ACC112 (cell line): ENCODE measurements around the gene HPCAL4.

Experiments
- H2AFZ ChIP-seq: fragments of 200-600 bp; sonication (generic); one replicate; pipeline ENCODE4 v1.6.0; 2017; ENCODE audit warnings: antibody characterized with exemption, low read length; ENCODE audit not compliant: unreplicated experiment
- H3K27ac ChIP-seq: fragments of 200-600 bp; sonication (generic); 2 replicates; pipeline ENCODE4 v1.5.1; 2014; ENCODE audit warnings: low read depth, mild to moderate bottlenecking, antibody characterized with exemption, low read length, moderate library complexity
- H3K27me3 ChIP-seq: fragments of 200-600 bp; sonication (generic); 2 replicates; pipeline ENCODE4 v1.6.1; 2014; ENCODE audit warnings: mild to moderate bottlenecking, antibody characterized with exemption, low read length, moderate library complexity, mixed read lengths; ENCODE audit not compliant: insufficient read depth
- H3K36me3 ChIP-seq: fragments of 200-600 bp; sonication (generic); 2 replicates; pipeline ENCODE4 v1.6.1; 2016; ENCODE audit warnings: mild to moderate bottlenecking, antibody characterized with exemption, low read length, moderate library complexity, mixed read lengths; ENCODE audit not compliant: insufficient read depth
- H3K4me1 ChIP-seq: fragments of 200-600 bp; sonication (generic); one replicate; pipeline ENCODE4 v1.6.1; 2016; ENCODE audit warnings: low read length, mixed read lengths; ENCODE audit not compliant: insufficient read depth, unreplicated experiment, control insufficient read depth
- H3K4me3 ChIP-seq: fragments of 200-600 bp; sonication (generic); 2 replicates; pipeline ENCODE4 v1.5.1; 2014; ENCODE audit warnings: mild to moderate bottlenecking, low read depth, low read length
- H3K79me2 ChIP-seq: fragments of 200-600 bp; sonication (generic); one replicate; pipeline ENCODE4 v1.6.0; 2016; ENCODE audit warnings: low read length; ENCODE audit not compliant: control insufficient read depth, unreplicated experiment, insufficient read depth

The HPCAL4 gene

DNA sequence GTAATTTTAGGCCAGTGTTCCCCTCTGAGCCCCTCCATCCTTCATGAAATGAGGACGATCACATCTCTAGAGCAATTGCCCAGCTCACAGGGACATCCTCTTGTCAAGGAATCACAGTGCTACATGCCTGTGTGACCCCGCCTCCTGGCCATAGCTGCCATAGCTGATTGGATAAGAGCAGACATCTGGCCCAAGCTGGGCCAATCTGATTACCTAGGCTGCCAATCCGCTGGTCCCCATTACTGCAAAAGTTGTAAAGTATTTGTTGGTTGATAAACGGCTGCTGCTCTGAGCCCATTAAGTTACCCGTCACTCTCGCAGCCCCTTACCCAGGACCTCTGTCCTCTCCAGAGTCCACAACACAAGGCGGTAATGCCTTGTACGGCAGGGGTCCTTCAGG lies 27.7 kb downstream of the HPCAL4 start:
- Histone ChIP-seq H3K36me3 (no peaks in the 10 kb centered on the region), H3K4me1 (no peaks in the 10 kb centered on the region), H3K27me3 (peaks cover 40% of the 10 kb centered on the region), H3K27ac (no peak overlapping the region), H2AFZ (no peak overlapping the region), H3K4me3 (no peak overlapping the region), H3K79me2 (no peaks in the 10 kb centered on the region)

DNA sequence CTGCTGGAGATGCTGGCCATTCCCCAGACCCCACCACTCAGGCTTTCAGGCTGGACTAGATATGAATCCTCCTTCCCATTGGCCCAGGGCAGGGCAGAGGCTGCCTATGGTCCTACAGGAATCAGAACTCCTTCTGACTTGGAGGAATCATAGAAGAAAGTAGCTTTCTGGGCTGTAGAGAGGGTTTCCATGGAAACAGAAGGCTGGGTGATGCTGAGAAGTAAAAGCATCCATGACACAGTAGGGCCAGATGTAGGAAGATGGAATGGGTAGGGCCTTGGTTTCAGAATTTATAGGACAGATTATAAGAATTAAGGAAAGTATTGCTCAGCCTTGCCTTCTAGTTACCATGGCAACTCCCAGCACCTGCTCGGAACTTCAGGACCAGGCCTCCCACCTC lies 28.4 kb downstream of the HPCAL4 start:
- no peaks in the 10 kb centered on the region for H3K36me3 ChIP-seq
- H2AFZ ChIP-seq, result no peak overlapping the region
- no peak overlapping the region for H3K4me3 ChIP-seq
- no peaks in the 10 kb centered on the region for H3K4me1 ChIP-seq
- peaks cover 36% of the 10 kb centered on the region for H3K27me3 ChIP-seq
- H3K79me2 ChIP-seq, result no peaks in the 10 kb centered on the region
- no peak overlapping the region for H3K27ac ChIP-seq

DNA sequence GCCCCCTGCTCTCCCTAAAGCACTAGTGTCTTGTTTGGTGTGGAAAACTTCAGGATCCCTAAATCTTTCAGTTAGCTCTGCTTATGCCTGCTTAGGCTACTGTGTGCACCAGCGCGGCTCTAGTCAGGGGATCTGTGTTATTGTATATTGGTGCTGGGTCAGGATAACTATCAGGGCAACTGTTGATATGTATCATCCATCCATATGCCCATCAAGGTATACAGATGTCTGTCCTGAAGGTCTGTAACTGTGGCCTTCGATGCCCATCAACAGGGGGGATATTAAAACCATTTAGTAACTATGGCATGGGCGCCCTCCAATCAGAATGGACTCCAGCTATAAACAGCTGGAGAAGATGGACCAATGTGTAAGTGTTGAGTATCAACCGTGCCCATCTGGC lies 31.7 kb downstream of the HPCAL4 start:
- Histone ChIP-seq H2AFZ (no peak overlapping the region), H3K4me3 (no peak overlapping the region), H3K27me3 (peaks cover 16% of the 10 kb centered on the region; the same call in 1 of the 2 replicates), H3K27ac (no peak overlapping the region), H3K36me3 (no peaks in the 10 kb centered on the region), H3K4me1 (peaks cover 5% of the 10 kb centered on the region), H3K79me2 (no peaks in the 10 kb centered on the region)

DNA sequence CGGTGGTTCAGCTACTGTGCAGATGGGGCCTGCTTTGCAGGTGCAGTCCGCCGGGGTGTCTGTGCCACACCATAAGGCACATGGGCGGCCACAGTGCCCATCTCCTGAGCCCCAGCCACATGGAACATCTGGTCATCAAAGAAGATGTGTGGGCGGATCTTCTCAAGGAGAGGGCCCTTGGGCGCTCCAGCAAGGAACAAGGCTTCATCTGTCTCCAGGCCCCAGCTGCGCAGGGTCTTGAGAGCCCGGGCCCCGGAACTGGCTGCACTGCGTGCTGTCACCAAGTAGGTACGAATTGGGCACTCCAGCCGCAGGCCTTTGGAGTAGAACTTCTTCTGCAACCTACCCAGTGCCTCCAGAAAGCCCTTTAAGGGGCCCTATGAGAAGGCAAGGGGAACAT lies 32.1 kb downstream of the HPCAL4 start:
- Histone ChIP-seq H3K4me1 (peaks cover 5% of the 10 kb centered on the region), H3K27me3 (peaks cover 20% of the 10 kb centered on the region; the same call in 1 of the 2 replicates), H2AFZ (no peak overlapping the region), H3K79me2 (no peaks in the 10 kb centered on the region), H3K4me3 (no peak overlapping the region), H3K27ac (no peak overlapping the region), H3K36me3 (no peaks in the 10 kb centered on the region)

DNA sequence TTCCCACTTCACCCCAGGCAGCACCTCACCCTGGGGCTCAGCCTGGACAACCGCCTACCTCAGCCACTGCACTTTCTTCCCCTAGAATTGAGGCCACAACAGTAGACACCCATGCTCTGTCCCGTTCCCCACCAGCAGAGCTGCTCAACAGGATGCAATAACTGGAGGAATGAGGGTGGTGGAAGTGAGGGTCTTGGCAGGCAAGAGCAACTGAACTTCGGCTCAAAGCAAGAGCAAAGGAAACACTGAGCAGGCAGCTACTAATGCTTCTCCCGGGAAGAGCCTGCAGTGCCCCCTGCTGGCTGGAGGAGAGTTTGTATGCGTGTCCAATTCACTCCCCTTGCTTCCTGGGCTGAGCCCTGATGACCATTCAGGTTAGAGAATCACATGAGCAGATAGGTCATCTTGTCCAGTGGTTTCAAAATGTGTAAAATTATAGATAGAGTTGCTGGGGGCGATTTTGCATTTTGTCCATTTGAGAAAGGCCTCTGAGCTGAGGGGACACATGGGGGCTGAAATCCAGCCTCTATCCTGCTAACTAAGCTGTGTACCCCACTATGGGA lies 33.2 kb downstream of the HPCAL4 start:
- Histone ChIP-seq H3K36me3 (no peaks in the 10 kb centered on the region), H3K4me3 (no peak overlapping the region), H3K79me2 (no peaks in the 10 kb centered on the region), H3K4me1 (peaks cover 8% of the 10 kb centered on the region), H2AFZ (no peak overlapping the region), H3K27me3 (peaks cover 24% of the 10 kb centered on the region; the same call in 1 of the 2 replicates), H3K27ac (no peak overlapping the region)

DNA sequence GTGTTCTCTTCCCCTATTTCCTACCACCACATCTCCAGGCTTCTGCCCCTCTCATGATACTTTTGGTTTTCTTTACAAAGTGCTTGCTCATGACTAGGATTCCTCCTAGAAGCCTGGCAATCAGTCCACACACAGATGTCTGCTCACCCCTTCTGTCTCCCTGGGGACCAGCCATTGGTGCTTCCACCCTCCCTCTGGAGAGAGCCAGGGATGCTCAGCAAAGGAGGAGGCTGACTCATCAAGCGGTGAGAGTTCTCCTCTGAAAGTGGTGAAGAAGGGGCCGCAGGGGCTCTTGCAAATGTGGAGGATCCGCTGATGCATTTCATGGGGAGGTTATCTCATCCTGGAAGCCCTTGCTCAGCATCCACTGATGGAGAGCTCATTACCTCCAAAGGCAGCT lies 33.8 kb downstream of the HPCAL4 start:
- Histone ChIP-seq H3K79me2 (no peaks in the 10 kb centered on the region), H3K27ac (no peak overlapping the region), H3K4me3 (no peak overlapping the region), H2AFZ (no peak overlapping the region), H3K27me3 (peaks cover 24% of the 10 kb centered on the region; the same call in 1 of the 2 replicates), H3K36me3 (no peaks in the 10 kb centered on the region), H3K4me1 (peaks cover 8% of the 10 kb centered on the region)

DNA sequence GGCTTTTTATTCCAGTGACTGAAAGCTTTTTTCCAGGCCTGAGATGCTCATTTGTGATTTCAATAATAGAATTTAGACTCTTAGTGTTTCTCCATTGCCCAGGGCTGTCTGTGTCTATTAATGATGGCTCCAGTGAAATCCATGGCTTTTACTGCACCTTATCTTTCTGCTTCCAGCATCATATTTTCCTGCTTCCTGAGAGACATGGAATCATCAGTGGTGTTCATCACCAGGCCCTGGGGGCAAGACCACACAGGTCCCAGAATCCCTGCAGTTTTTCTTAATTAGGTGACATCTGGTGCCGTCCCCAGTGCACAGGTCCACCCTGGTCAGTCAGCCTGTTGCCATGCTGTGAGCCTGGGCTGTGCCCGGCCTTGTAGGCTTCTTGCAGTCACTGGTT lies 34.8 kb downstream of the HPCAL4 start:
- no peak overlapping the region for H3K27ac ChIP-seq
- 0 out of 2 replicates have a peak, but pooled peaks cover 18% of the 10 kb centered on the region for H3K27me3 ChIP-seq

DNA sequence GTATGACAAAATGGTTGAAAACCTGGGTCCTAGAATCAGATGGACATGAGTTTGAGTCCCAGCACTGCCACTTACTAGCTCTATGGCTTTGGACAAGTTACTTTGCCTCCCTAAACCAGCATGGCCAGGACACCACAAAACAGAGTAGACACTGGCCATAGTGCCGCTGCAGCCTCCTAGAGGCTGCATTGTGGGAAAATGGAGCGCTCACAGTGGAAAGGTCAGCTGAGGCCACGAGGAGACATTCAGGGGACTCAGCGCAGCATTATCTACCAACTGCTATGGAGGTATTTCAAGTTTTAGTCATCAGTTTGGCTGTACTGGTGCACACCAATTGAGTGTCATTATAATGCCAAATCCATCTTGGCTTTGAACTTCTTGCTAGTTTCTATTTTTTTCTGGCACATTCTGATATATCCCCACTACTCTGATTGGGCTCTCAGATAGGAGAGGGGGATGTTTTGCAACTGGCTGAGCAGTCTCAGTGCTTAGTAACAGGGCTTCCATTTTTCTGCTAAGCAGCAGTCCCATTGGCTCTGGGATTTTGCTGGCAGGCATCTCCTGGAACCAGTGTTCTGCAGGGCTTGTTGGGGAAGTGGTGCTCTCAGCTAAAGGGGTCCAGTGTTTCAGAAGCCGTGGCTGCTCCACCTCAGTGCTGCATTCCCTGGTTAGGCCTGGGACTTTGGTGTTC lies 35.5 kb downstream of the HPCAL4 start:
- no peak overlapping the region for H3K27ac ChIP-seq
- no peaks in the 10 kb centered on the region for H3K79me2 ChIP-seq
- 0 out of 2 replicates have a peak, but pooled peaks cover 15% of the 10 kb centered on the region for H3K27me3 ChIP-seq
- no peak overlapping the region for H3K4me3 ChIP-seq
- no peaks in the 10 kb centered on the region for H3K36me3 ChIP-seq
- H3K4me1 ChIP-seq, result peaks cover 8% of the 10 kb centered on the region
- H2AFZ ChIP-seq, result no peak overlapping the region

More for the DNA sequence above, 34.8 kb downstream of the HPCAL4 start:
- H2AFZ ChIP-seq, result no peak overlapping the region
- H3K79me2 ChIP-seq, result no peaks in the 10 kb centered on the region
- H3K4me3 ChIP-seq, result no peak overlapping the region
- H3K4me1 ChIP-seq, result peaks cover 8% of the 10 kb centered on the region
- H3K36me3 ChIP-seq, result no peaks in the 10 kb centered on the region

DNA sequence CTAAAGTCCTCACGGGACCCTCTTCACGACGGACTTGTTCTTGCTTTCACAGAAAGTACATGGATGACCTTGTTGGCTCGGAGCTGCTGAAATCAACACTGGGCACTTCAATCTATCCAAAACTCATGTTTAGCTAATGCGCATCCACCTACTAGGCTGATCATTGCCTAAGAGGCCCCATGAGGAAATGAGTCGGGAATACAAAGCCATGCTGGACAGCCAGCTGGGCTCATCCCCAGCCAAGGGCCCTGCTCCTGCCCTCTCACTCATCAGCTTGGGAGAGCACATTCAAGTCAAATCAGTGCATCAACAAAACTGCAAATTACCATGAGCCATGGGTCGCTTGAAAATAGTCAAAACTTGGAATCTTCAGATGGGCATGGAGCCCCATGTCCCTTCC lies 36.9 kb downstream of the HPCAL4 start:
- H3K27me3 ChIP-seq, result 0 out of 2 replicates have a peak, but pooled peaks cover 10% of the 10 kb centered on the region
- H3K27ac ChIP-seq, result no peak overlapping the region
- H3K4me1 ChIP-seq, result peaks cover 8% of the 10 kb centered on the region
- H3K36me3 ChIP-seq, result no peaks in the 10 kb centered on the region
- no peak overlapping the region for H3K4me3 ChIP-seq
- no peak overlapping the region for H2AFZ ChIP-seq
- no peaks in the 10 kb centered on the region for H3K79me2 ChIP-seq

DNA sequence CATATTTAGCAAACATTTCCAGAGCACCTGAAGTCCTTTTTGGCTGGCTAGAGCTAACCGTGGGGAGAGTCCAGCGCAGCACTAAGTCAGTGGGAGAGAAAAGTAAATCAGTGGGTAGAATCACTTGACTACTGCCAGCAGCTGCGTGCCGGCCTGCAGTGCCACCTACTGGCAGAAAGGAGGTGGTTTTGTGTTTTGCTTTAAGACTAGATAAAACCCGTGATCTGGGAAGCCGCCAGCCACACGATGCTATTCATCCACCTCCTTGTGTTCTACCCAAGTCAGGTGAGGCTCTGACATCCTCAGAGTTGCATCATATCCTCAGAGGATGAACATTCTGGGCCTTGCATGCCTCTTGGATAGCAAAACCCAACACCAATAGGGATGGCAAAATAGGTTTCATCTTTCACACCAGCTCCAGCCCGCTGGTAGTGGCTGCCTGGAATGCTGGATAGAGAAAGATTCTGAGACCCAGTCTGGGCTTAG lies 37.6 kb downstream of the HPCAL4 start:
- Histone ChIP-seq H3K27ac (no peak overlapping the region), H3K4me1 (peaks cover 8% of the 10 kb centered on the region), H2AFZ (no peak overlapping the region), H3K36me3 (no peaks in the 10 kb centered on the region), H3K27me3 (0 out of 2 replicates have a peak, but pooled peaks cover 10% of the 10 kb centered on the region), H3K79me2 (no peaks in the 10 kb centered on the region), H3K4me3 (peak overlapping the region; percentile 5; the same call in 1 of the 2 replicates)

DNA sequence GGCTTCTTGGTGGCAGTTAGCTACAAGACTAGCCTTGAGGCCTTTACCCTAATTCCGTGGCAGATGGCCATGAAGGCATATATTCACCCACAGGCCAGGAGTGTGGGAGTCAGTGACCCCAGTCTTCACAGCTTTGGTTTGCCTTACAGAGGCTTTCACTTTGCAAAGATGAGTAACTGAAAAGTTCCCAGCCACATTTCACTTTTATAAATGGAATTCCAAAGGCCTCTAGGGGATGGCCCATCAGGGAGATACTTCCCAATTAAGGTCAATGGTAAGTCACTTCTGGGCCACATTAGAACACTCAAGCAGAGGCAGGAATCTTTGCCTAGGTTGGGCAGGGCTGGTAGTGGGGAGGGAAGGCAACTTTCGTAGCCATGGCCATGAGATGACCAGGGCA lies 38.7 kb downstream of the HPCAL4 start:
- no peak overlapping the region for H3K4me3 ChIP-seq
- H3K27ac ChIP-seq, result no peak overlapping the region
- 0 out of 2 replicates have a peak, but pooled peaks cover 10% of the 10 kb centered on the region for H3K27me3 ChIP-seq
- H3K36me3 ChIP-seq, result no peaks in the 10 kb centered on the region
- peaks cover 8% of the 10 kb centered on the region for H3K4me1 ChIP-seq
- no peaks in the 10 kb centered on the region for H3K79me2 ChIP-seq
- no peak overlapping the region for H2AFZ ChIP-seq
